Osteoblast (primary cell): Measurements from ENCODE around the gene PLXNA4. TPM values are rescaled to one million over a fixed set of nuclear protein-coding genes. Genes with fewer than 3 reads are reported as not detected.
"Not testable (repeated sequence)": the region's sequence is repeated elsewhere in the genome, so short reads cannot be mapped to it uniquely, and the experiment has no call there.

Experiments
- DNase-seq: peaks from one replicate; pipeline ENCODE4 v3.0.0; 2011; ENCODE audit warnings: low spot score, mixed read lengths; ENCODE audit not compliant: insufficient read length; ENCODE audit errors: missing footprints
- H2AFZ ChIP-seq: 2 replicates; pipeline ENCODE4 v1.6.0; 2011; ENCODE audit warnings: mild to moderate bottlenecking, low read length
- H3K27ac ChIP-seq: 2 replicates; pipeline ENCODE4 v1.5.1; 2011; ENCODE audit warnings: mild to moderate bottlenecking, low read depth, low read length, moderate library complexity
- H3K27me3 ChIP-seq: 2 replicates; pipeline ENCODE4 v1.6.0; 2012; ENCODE audit warnings: mild to moderate bottlenecking, control low read depth, inconsistent platforms, low read length, moderate library complexity; ENCODE audit not compliant: insufficient read depth
- H3K36me3 ChIP-seq: 2 replicates; pipeline ENCODE4 v1.5.1; 2011; ENCODE audit warnings: mild to moderate bottlenecking, low read length, control low read depth, moderate library complexity; ENCODE audit not compliant: insufficient read depth
- H3K4me1 ChIP-seq: 2 replicates; pipeline ENCODE4 v1.5.1; 2011; ENCODE audit warnings: mild to moderate bottlenecking, low read length, control low read depth, moderate library complexity; ENCODE audit not compliant: insufficient read depth
- H3K4me2 ChIP-seq: 2 replicates; pipeline ENCODE4 v1.6.0; 2011; ENCODE audit warnings: mild to moderate bottlenecking, low read length; ENCODE audit not compliant: insufficient read depth
- H3K4me3 ChIP-seq: fragments of 200-600 bp; sonication (generic); 3 replicates; pipeline ENCODE4 v1.5.1; 2012; ENCODE audit warnings: mild to moderate bottlenecking, low read length, inconsistent platforms; ENCODE audit not compliant: insufficient read depth
- H3K79me2 ChIP-seq: 2 replicates; pipeline ENCODE4 v1.6.0; 2012; ENCODE audit warnings: mild to moderate bottlenecking, low read length, control low read depth, inconsistent platforms; ENCODE audit not compliant: insufficient read depth
- H3K9me3 ChIP-seq: 2 replicates; pipeline ENCODE4 v1.5.1; 2011; ENCODE audit warnings: low read depth, low read length, control low read depth
- H4K20me1 ChIP-seq: 2 replicates; pipeline ENCODE4 v1.6.0; 2012; ENCODE audit warnings: mild to moderate bottlenecking, low read length, control low read depth; ENCODE audit not compliant: insufficient read depth
- total RNA-seq: library from RNA; depleted of rRNA; stranded (reverse); fragments of >200 nt; gene quantifications from 2 replicates; pipeline ENCODE4 v1.2.3, GENCODE V29; 2012
- TF ChIP-seq, protein P1 (sequence below): IDR thresholded peaks from 2 replicates; pipeline ENCODE4 v1.5.1; 2011; ENCODE audit warnings: mild to moderate bottlenecking, low read depth, low read length, moderate library complexity; ENCODE audit errors: extremely low read depth

PLXNA4 gene
- total RNA-seq, 1 donor, result 4.3 TPM

DNA sequence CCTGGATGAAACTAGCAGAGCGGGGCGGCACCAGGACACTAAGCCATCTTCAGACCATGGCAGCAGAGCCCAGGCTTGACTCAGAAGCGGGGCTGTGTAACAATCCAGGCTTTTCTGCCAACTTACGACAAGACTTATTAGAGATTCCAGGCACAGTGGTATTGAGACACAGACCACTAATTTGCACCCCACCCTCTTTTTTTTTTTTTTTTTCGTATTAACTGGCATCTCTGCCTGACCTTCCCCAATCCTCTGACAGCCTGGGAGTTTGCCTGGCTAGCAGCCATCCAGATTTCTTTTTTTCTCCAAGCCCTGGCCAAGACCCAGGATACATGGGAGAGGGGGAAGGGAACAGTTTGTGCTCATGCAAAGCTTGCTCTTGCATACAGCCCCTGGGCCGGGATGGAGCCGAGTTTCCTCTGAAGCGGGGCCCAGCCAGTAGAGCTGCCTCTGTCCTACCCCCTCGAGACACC lies 182.4 kb downstream of the PLXNA4 start:
- no peak overlapping the region for H3K27ac ChIP-seq
- no peaks in the 10 kb centered on the region for H4K20me1 ChIP-seq
- DNase-seq, result no peak
- TF ChIP-seq, protein P1, sequence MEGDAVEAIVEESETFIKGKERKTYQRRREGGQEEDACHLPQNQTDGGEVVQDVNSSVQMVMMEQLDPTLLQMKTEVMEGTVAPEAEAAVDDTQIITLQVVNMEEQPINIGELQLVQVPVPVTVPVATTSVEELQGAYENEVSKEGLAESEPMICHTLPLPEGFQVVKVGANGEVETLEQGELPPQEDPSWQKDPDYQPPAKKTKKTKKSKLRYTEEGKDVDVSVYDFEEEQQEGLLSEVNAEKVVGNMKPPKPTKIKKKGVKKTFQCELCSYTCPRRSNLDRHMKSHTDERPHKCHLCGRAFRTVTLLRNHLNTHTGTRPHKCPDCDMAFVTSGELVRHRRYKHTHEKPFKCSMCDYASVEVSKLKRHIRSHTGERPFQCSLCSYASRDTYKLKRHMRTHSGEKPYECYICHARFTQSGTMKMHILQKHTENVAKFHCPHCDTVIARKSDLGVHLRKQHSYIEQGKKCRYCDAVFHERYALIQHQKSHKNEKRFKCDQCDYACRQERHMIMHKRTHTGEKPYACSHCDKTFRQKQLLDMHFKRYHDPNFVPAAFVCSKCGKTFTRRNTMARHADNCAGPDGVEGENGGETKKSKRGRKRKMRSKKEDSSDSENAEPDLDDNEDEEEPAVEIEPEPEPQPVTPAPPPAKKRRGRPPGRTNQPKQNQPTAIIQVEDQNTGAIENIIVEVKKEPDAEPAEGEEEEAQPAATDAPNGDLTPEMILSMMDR, result no peak
- peak overlapping the region; percentile 36 for H3K4me2 ChIP-seq
- H3K4me3 ChIP-seq, result no peak overlapping the region
- H3K36me3 ChIP-seq, result no peaks in the 10 kb centered on the region
- no peak overlapping the region for H2AFZ ChIP-seq
- H3K4me1 ChIP-seq, result peaks cover 18% of the 10 kb centered on the region
- no peaks in the 10 kb centered on the region for H3K9me3 ChIP-seq
- H3K79me2 ChIP-seq, result no peaks in the 10 kb centered on the region
- no peaks in the 10 kb centered on the region for H3K27me3 ChIP-seq

DNA sequence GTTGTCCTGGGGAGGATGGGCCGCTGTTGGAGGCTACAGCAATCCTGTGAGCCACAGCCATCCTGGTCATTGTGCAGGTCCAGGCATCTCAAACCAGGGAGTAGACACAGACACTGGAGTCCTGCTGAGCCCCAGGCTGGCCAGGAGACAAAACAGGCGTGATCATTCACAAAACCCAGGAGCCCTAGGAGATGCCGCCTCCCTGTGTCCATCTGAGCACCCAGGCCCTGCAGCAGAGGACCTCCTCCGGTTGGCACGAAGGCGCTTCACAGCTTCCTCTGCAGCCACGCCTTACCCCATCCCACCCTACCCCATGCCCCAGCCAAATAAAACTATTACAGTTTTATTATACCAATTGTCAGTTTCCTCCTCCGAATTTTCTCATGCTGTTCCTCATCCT lies 183.6 kb downstream of the PLXNA4 start:
- Histone ChIP-seq H3K36me3 (no peaks in the 10 kb centered on the region), H3K79me2 (no peaks in the 10 kb centered on the region), H3K9me3 (no peaks in the 10 kb centered on the region), H3K27me3 (no peaks in the 10 kb centered on the region), H3K4me2 (no peak overlapping the region), H3K4me1 (peaks cover 18% of the 10 kb centered on the region), H4K20me1 (no peaks in the 10 kb centered on the region), H3K4me3 (no peak overlapping the region), H2AFZ (no peak overlapping the region), H3K27ac (no peak overlapping the region)
- TF ChIP-seq, protein P1, result no peak
- DNase-seq, result no peak

DNA sequence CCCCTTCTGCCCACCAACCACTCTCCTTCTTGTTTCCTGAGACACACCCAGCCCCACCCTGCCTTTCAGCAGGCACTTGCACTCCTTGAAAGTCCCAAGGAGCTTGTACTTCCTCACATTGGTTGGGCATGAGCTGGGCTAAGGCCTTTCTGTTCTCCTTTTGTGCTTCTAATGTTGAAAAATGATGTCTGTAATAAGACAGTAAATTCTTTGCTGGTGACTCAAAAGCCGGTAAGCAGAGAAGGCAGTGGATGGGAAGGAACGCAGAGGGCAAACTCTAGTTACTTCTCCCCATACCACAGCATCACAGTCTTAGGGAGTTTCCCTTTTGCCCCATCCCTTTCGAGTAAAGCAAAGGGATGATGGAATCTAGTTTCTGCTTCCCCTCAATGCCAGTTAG lies 185.6 kb downstream of the PLXNA4 start:
- Histone ChIP-seq H2AFZ (peak overlapping the region; percentile 62), H3K27ac (peak overlapping the region; percentile 53), H3K36me3 (no peaks in the 10 kb centered on the region), H3K9me3 (no peaks in the 10 kb centered on the region), H4K20me1 (no peaks in the 10 kb centered on the region), H3K79me2 (no peaks in the 10 kb centered on the region), H3K27me3 (no peaks in the 10 kb centered on the region), H3K4me2 (peak overlapping the region; percentile 39), H3K4me1 (peaks cover 20% of the 10 kb centered on the region), H3K4me3 (no peak overlapping the region)
- DNase-seq, result peak; percentile 92
- TF ChIP-seq, protein P1, result no peak

DNA sequence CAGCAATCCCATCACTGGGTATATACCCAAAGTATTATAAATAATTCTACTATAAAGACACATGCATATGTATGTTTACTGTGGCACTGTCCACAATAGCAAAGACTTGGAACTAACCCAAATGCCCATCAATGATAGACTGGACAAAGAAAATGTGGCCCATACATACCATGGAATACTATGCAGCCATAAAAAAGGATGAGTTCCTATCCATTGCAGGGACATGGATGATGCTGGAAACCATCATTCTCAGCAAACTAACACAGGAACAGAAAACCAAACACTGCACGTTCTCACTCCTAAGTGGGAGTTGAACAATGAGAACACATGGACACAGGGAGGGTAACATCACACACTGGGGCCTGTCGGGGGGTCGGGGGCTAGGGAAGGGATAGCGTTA lies 186.2 kb downstream of the PLXNA4 start:
- not testable (repeated sequence) for H3K9me3 ChIP-seq, DNase-seq, H2AFZ ChIP-seq, H3K4me3 ChIP-seq, H4K20me1 ChIP-seq, H3K79me2 ChIP-seq, H3K27me3 ChIP-seq, H3K27ac ChIP-seq, H3K4me2 ChIP-seq, H3K36me3 ChIP-seq
- H3K4me1 ChIP-seq, result peaks cover 20% of the 10 kb centered on the region
